Measurements from ENCODE around the gene HNRNPR. TPM values are rescaled to one million over a fixed set of nuclear protein-coding genes. Genes with fewer than 3 reads are reported as not detected.

HNRNPR gene
- total and polyA plus RNA-seq, 2 of the 8 experiments (the other 6 are each of a cell fraction or from before 2014, with no cell fraction given), result 110 to 214 TPM

- TF ChIP-seq SIN3A (conservative IDR thresholded peaks at IDR 0.05 in 1 of 2, IDR thresholded peaks at IDR 0.05 in 1 of 2; ENCODE audit: low read depth in 1 of 2, low read length in 2 of 2) (no peak), GTF2F1 (IDR thresholded peaks at IDR 0.05; ENCODE audit: borderline replicate concordance, low read depth, low read length) (no peak), EZH2 (IDR thresholded peaks at IDR 0.05; ENCODE audit: low read depth, low read length, severe bottlenecking) (peak; percentile 47), KDM4A (IDR thresholded peaks at IDR 0.05; ENCODE audit: low read depth, low read length, severe bottlenecking) (no peak), E2F6 (IDR thresholded peaks at IDR 0.05) (peak; percentile 83), SP4 (IDR thresholded peaks at IDR 0.05; ENCODE audit: low read length) (no peak), SRF (IDR thresholded peaks at IDR 0.05; ENCODE audit: low read depth, low read length) (no peak), BCL11A (IDR thresholded peaks at IDR 0.05; ENCODE audit: low read depth in 2 of 2, low read length in 2 of 2) (no peak), ZNF274 (IDR thresholded peaks at IDR 0.05; ENCODE audit: borderline replicate concordance, extremely low read depth, low read length) (no peak)
Measured at GRCh38 chr1:23371987-23372880, 28.1 kb upstream of the HNRNPR start (continued).
